Putamen (tissue), 1 donor: ENCODE measurements around the gene SMARCC2.
A peak's percentile ranks its signal among the peaks of the same experiment; 100 is the strongest.
"Not testable (repeated sequence)": the region's sequence is repeated elsewhere in the genome, so short reads cannot be mapped to it uniquely, and the experiment has no call there.

Source experiments
- DNase-seq: peaks from one replicate; pipeline ENCODE4 v3.0.0-alpha.2; 2016; ENCODE audit warnings: low spot score

SMARCC2 gene

DNA sequence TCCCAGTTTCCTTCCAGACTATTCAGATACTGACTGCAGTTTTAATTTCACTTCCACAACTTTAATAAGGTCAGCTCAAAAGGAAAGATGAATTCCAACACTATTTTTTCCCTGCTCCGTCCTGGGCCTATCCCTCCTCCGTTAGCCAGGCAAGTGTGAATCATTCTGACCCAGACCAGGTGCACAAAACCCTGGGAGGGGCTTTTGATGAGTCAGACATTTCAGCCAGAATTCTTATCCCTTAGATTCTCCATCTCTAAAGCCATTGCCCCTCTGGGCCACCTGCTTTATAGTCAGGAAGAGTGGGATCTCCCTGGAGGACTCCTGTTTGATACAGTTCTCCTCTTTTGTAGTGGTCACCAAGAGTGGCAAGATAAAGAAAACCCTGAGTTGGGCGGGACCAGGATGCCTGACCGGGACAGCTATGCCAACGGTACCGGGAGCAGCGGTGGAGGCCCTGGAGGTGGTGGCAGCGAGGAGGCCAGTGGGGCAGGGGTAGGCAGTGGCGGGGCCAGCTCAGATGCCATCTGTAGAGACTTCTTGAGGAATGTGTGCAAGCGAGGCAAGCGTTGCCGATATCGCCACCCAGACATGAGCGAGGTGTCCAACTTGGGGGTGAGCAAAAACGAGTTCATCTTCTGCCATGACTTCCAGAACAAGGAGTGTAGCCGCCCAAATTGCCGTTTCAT, 69.0 kb downstream of the SMARCC2 start:
- no peak for DNase-seq

- DNase-seq: peak; percentile 75
These were observed 69.9 kb downstream of the SMARCC2 start for GRCh38 chr12:56119361-56119796.

DNA sequence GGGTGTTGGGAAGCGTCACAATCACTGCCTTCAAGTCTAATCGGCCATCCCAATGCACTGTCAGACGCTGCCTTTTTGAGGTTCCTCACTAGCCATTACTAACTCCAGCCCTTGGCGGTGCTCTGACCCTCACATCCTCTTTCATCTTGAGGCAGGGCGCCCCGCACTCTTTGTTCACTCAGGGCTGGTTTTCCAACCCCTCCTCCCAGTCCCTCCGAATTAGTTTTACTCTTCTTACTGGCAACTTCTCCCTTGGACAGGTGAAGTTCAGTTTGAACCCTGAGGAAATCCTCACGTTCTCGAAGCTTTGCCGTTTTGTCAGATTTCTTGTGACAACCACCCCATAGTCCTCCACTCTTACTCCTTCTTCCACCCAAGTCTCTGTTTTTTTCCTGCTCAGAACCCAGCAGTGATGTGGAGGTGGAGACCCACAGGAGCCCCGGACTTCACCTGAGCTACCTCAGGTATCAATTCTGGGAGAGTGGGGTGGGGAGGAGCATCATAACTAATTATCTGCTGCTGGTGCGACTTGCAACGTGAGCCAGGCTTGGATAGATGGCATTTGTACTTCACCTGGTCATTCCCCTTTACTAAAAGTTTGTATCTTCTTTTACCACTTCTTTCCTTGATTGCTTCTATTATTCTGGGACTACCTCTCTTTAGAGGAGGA, 70.5 kb downstream of the SMARCC2 start:
- no peak for DNase-seq

DNA sequence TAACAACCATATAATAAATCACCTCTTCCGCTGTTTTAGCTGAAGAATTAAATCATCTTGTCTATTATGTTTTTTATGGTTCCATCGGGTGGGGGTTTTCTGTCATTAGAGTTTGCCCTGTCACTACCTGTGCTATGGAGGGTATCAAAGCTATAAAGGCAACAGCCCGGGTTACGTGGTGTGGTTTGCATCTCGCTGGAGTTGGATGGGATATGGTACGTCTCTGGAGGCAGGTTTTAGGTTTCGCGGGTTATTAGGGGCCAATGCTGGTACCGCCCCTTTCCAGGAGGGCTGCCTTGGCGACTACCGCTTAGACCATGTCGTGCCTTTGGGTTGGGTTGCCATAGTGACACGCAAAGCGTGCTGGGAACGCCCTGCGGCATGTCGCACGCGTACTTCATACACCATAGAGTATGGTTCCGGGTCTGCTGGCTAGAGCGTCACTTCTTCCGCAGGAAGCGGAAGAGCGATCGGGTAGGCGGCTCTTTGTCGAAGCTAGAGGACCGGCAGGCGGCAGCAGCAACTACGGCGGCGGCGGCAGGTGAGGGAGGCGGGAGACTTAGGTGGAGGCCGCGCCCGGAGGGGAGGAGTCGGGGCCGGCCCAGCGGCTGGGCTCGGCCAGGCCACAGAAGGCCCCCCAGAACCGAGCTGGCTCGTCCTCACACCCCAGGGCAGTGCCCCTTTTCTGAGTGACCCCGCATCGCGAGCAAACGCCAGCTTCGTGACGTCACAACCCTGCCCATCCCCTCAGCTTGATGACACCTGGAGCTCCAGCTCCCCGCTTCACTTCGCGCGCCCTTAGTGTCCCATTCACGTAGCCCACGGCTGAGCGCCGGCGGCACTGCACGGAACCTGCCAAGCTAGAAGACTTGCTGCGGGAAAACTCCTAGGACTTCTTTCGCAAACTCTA, 71.2 kb downstream of the SMARCC2 start, which contains the start of gene ZC3H10:
Gene ZC3H10 (plus strand): TSS at position 489 of the 910 bp plus-strand sequence. CDS start 2,297 bp downstream, outside the sequence.
- peak; percentile 98 for DNase-seq

DNA sequence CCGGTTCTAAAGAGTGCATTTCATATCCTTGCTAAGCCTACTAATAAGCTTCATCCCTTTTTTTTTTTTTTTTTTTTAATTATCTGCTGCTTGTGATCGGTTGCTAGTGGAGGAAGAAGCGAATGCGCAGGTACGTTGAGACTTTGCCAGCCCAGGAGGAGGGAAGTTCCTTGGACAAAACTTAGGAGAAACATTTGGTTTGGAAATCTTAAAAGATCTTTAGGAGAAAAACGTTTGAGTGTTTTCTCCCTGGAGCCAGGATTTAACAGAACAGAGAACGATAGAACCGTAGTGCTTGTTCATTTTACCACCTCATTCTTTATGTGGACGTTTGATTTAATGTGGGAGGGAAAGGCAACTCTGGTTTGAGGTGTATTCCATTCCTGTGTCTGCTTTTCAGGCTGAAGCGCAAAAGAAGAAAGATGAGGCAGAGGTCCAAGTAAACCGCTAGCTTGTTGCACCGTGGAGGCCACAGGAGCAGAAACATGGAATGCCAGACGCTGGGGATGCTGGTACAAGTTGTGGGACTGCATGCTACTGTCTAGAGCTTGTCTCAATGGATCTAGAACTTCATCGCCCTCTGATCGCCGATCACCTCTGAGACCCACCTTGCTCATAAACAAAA, 72.1 kb downstream of the SMARCC2 start:
- not testable (repeated sequence) for DNase-seq

GRCh38 chr12:56116267-56117081, 72.8 kb downstream of the SMARCC2 start, which contains the start of gene RPL41:
RPL41 (plus strand) TSS chr12:56116633.
- peak; percentile 97 for DNase-seq

- DNase-seq: no peak
These were observed 74.0 kb downstream of the SMARCC2 start for GRCh38 chr12:56115329-56115728.

DNA sequence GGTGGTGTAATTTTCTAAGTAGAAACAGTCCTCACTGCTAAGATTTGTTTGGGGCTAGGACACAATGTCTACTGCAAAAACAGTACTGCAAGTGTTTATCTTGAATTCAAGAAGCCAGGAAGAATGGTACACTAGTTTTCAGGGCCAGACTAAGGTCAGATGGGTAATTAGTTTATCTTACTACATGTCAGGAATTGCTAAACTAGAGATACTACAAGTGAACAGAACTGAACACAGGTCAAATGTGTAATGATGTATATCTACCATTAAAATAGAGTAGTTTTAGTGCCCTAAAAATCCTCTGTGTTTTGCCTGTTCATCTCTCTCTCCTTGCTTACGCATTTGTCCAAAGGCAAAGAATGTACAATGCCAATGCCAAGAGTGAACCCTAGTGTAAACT, 75.2 kb downstream of the SMARCC2 start:
- no peak for DNase-seq
